GM12892 (cell line): Measurements from ENCODE around the gene ATXN2.

Experiments
- POLR2A ChIP-seq: IDR thresholded peaks from 2 replicates; pipeline ENCODE4 v1.6.1; 2011; ENCODE audit warnings: low read depth, low read length, control low read depth
- POLR2AphosphoS5 ChIP-seq: IDR thresholded peaks from 2 replicates; pipeline ENCODE4 v1.6.1; 2011; ENCODE audit warnings: low read depth, low read length, control low read depth

DNA sequence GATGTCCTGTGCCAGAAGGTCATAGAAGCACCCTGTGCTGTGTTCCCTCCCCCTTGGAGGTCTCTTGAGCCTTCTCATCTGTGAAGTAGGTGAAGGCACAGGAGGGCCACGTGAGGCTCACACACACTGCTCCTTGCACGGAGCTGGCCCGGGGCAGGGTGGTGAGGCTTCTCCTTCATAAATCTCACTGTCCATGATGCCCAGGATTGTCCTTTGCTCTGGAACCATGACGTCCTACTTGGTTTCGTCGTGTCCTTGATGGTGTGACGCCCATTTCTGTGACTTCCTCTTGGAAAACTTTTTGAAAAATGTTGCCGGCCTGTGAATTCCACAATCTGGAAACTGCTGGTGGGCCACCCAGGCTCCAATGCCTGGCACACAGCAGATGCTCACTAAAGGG is 159.0 kb downstream of the ATXN2 start:
- TF ChIP-seq POLR2A (no peak), POLR2AphosphoS5 (no peak; the same call in 1 of the 2 replicates)
